Measurements from ENCODE around the gene ACSM2A. TPM values are rescaled to one million over a fixed set of nuclear protein-coding genes. Genes with fewer than 3 reads are reported as not detected.
"Not testable (repeated sequence)": the region's sequence is repeated elsewhere in the genome, so short reads cannot be mapped to it uniquely, and the experiment has no call there.

ACSM2A gene
- total RNA-seq, 2 donors from 2014 or later: 0.49 to 0.79 TPM

DNA sequence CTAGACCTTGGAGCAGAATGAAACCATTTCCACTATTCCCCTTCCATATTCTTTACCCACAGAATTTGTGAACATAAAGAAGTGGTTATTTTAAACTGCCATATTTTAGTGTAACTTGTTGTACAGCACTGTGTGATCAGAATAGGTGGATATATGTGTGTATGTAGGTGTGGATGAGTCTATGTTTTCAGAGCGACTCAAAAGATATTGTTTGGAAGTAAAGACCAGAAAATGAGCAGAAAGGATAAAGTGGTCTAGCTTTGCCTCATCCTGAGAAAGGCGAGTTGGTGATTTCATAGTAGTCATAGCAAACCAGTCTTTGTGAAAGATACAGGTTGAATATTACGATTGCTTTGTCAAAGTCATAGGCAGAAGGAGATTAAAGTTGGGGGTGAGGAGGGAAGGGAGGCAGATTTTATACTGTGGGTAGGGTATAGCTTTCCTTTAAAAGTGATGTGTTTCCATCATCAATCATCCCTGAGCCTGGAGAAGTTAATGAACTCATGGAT lies 81.0 kb downstream of the ACSM2A start:
- not testable (repeated sequence) for H3K27ac Mint-ChIP-seq; H3K4me1 Mint-ChIP-seq (ENCODE audit: low read depth); H3K9me3 Mint-ChIP-seq; DNase-seq; H3K36me3 Mint-ChIP-seq (ENCODE audit: insufficient read depth in 2 of 2); H3K27me3 Mint-ChIP-seq (ENCODE audit: low read depth); H3K4me3 Mint-ChIP-seq
- peak; percentile 76 to 79 for ATAC-seq (replicated peaks in 1 of 2)

DNA sequence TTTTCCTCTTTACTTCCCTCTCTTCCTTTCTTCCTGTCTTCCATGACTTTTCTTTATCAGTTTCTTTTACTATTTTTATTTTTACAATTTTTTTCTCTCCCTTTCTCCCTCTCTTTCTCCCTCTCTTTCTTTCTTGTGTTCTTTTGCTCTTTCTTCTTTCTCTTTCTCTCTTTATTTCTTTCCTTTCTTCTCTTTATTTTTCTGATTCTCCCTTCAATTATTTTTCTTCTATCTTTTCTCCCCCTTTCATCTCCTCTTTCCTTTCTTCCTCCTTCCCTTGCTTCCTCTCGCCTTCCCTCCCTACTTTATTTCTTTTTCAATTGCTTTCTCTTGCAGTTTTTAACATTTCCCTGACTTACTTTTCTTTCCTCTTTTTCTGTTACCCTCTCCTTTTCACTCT lies 85.3 kb downstream of the ACSM2A start:
- H3K4me1 Mint-ChIP-seq (ENCODE audit: low read depth); H3K9me3 Mint-ChIP-seq; ATAC-seq (replicated peaks in 1 of 2); H3K27ac Mint-ChIP-seq; H3K4me3 Mint-ChIP-seq; H3K27me3 Mint-ChIP-seq (ENCODE audit: low read depth); H3K36me3 Mint-ChIP-seq (ENCODE audit: insufficient read depth in 2 of 2); DNase-seq: not testable (repeated sequence)

Other genes starting within 250 kb of the ACSM2A start
- not detected for gene GP2, start 124.0 kb upstream of the ACSM2A start, total RNA-seq
- gene UMOD, start 98.8 kb upstream of the ACSM2A start, total RNA-seq: not detected
- gene PDILT, start 46.8 kb upstream of the ACSM2A start, total RNA-seq: not detected
- not detected for gene ACSM5, start 42.0 kb upstream of the ACSM2A start, total RNA-seq
- gene ACSM2B, start 124.8 kb downstream of the ACSM2A start, total RNA-seq: under 1 TPM in 1 of 2 donors, not detected in 1; 0.10 TPM
- under 1 TPM; 0.36 to 0.49 TPM for gene ACSM1, start 246.2 kb downstream of the ACSM2A start, total RNA-seq